ENCODE measurements around the gene APC2.
A peak's percentile ranks its signal among the peaks of the same experiment; 100 is the strongest.

The APC2 gene

GRCh38 chr19:1461862-1462261 is 11.9 kb downstream of the APC2 start:
- POLR2A ChIA-PET: no interaction called here

GRCh38 chr19:1465191-1466016 is 15.5 kb downstream of the APC2 start:
- H3K9me3 ChIP-seq (ENCODE audit: control extremely low read depth in 1 of 5, control insufficient read depth in 4 of 5, insufficient read depth in 2 of 5, low read depth in 1 of 5, low read length in 4 of 5): no peaks in the 10 kb centered on the region
- no peak overlapping the region for H3K27ac ChIP-seq (ENCODE audit: insufficient read depth in 1 of 2, low read depth in 1 of 2, low read length in 2 of 2, poor library complexity in 1 of 2, severe bottlenecking in 2 of 2)
- CTCF ChIA-PET: interaction anchor here (1.1 to 5.0 kb wide), 8 partner anchors 7 to 360 kb away, joined by 3 to 35 read pairs (median 4); no protein-coding TSS in a partner anchor
- WGBS (ENCODE audit: insufficient coverage): 26% methylated on average over 80 of the region's 83 CpGs
- peaks cover 0 to 59% (median 21%) of the 10 kb centered on the region in 5 experiments for H3K27me3 ChIP-seq (replicated peaks in 2 of 5; ENCODE audit: control insufficient read depth in 4 of 5, insufficient read depth in 5 of 5, low read length in 4 of 5)
- H3K4me3 ChIP-seq (ENCODE audit: control insufficient read depth in 1 of 7, extremely low read depth in 1 of 7, insufficient read depth in 4 of 7, low read depth in 2 of 7, low read length in 6 of 7): peak overlapping the region in 2 of 7 experiments; percentile 11 to 50
- no peaks in the 10 kb centered on the region for H3K36me3 ChIP-seq (ENCODE audit: control insufficient read depth in 4 of 4, insufficient read depth in 4 of 4, low read length in 3 of 4)
- DNase-seq: peak; percentile 45 to 72 (median 59)
- H3K4me1 ChIP-seq (ENCODE audit: control extremely low read depth in 1 of 4, control insufficient read depth in 4 of 4, insufficient read depth in 4 of 4, low read length in 3 of 4): peaks cover 0 to 49% (median 34%) of the 10 kb centered on the region in 4 experiments
- POLR2A ChIA-PET: interaction anchor here (0.6 to 0.7 kb wide), 2 partner anchors 10 to 26 kb away, joined by 4 to 6 read pairs; partner anchors contain the start of gene REEP6

More at GRCh38 chr19:1461862-1462261, 11.9 kb downstream of the APC2 start:
- peaks cover 0 to 3% (median 0%) of the 10 kb centered on the region in 4 experiments for H3K36me3 ChIP-seq (ENCODE audit: control insufficient read depth in 4 of 4, insufficient read depth in 4 of 4, low read length in 3 of 4)
- H3K27ac ChIP-seq (ENCODE audit: insufficient read depth in 1 of 2, low read depth in 1 of 2, low read length in 2 of 2, poor library complexity in 1 of 2, severe bottlenecking in 2 of 2): no peak overlapping the region
- H3K9me3 ChIP-seq (ENCODE audit: control extremely low read depth in 1 of 5, control insufficient read depth in 4 of 5, insufficient read depth in 2 of 5, low read depth in 1 of 5, low read length in 4 of 5): no peaks in the 10 kb centered on the region
- 96% methylated on average over 9 of the region's 24 CpGs for WGBS (ENCODE audit: insufficient coverage)
- CTCF ChIA-PET: interaction anchor here (0.6 kb wide), 1 partner anchor 65 kb away, joined by 3 read pairs; no protein-coding TSS in a partner anchor
- DNase-seq: no peak
- peaks cover 0 to 19% (median 10%) of the 10 kb centered on the region in 4 experiments for H3K4me1 ChIP-seq (ENCODE audit: control extremely low read depth in 1 of 4, control insufficient read depth in 4 of 4, insufficient read depth in 4 of 4, low read length in 3 of 4)
- H3K4me3 ChIP-seq (ENCODE audit: control insufficient read depth in 1 of 7, extremely low read depth in 1 of 7, insufficient read depth in 4 of 7, low read depth in 2 of 7, low read length in 6 of 7): no peak overlapping the region
- peaks cover 0 to 54% (median 26%) of the 10 kb centered on the region in 5 experiments for H3K27me3 ChIP-seq (replicated peaks in 2 of 5; ENCODE audit: control insufficient read depth in 4 of 5, insufficient read depth in 5 of 5, low read length in 4 of 5)

GRCh38 chr19:1466018-1466460 is 16.1 kb downstream of the APC2 start:
- no peaks in the 10 kb centered on the region for H3K36me3 ChIP-seq (ENCODE audit: control insufficient read depth in 4 of 4, insufficient read depth in 4 of 4, low read length in 3 of 4)
- H3K4me3 ChIP-seq (ENCODE audit: control insufficient read depth in 1 of 7, extremely low read depth in 1 of 7, insufficient read depth in 4 of 7, low read depth in 2 of 7, low read length in 6 of 7): no peak overlapping the region
- ChIA-PET POLR2A (no interaction called here), CTCF (interaction anchor here (1.1 to 5.0 kb wide), 8 partner anchors 8 to 360 kb away, joined by 3 to 35 read pairs (median 4); no protein-coding TSS in a partner anchor)
- no peak for DNase-seq
- no peaks in the 10 kb centered on the region for H3K9me3 ChIP-seq (ENCODE audit: control extremely low read depth in 1 of 5, control insufficient read depth in 4 of 5, insufficient read depth in 2 of 5, low read depth in 1 of 5, low read length in 4 of 5)
- H3K27me3 ChIP-seq (replicated peaks in 2 of 5; ENCODE audit: control insufficient read depth in 4 of 5, insufficient read depth in 5 of 5, low read length in 4 of 5): peaks cover 0 to 65% (median 24%) of the 10 kb centered on the region in 5 experiments
- H3K27ac ChIP-seq (ENCODE audit: insufficient read depth in 1 of 2, low read depth in 1 of 2, low read length in 2 of 2, poor library complexity in 1 of 2, severe bottlenecking in 2 of 2): no peak overlapping the region
- 38% methylated on average over 40 of the region's 41 CpGs for WGBS (ENCODE audit: insufficient coverage)
- peaks cover 0 to 55% (median 40%) of the 10 kb centered on the region in 4 experiments for H3K4me1 ChIP-seq (ENCODE audit: control extremely low read depth in 1 of 4, control insufficient read depth in 4 of 4, insufficient read depth in 4 of 4, low read length in 3 of 4)

- Histone ChIP-seq H3K36me3 (ENCODE audit: control insufficient read depth in 4 of 4, insufficient read depth in 4 of 4, low read length in 3 of 4) (no peaks in the 10 kb centered on the region), H3K9me3 (ENCODE audit: control extremely low read depth in 1 of 5, control insufficient read depth in 4 of 5, insufficient read depth in 2 of 5, low read depth in 1 of 5, low read length in 4 of 5) (no peaks in the 10 kb centered on the region), H3K4me3 (ENCODE audit: control insufficient read depth in 1 of 7, extremely low read depth in 1 of 7, insufficient read depth in 4 of 7, low read depth in 2 of 7, low read length in 6 of 7) (peak overlapping the region in 2 of 7 experiments; percentile 27 to 36), H3K27me3 (replicated peaks in 2 of 5; ENCODE audit: control insufficient read depth in 4 of 5, insufficient read depth in 5 of 5, low read length in 4 of 5) (peaks cover 0 to 71% (median 29%) of the 10 kb centered on the region in 5 experiments), H3K4me1 (ENCODE audit: control extremely low read depth in 1 of 4, control insufficient read depth in 4 of 4, insufficient read depth in 4 of 4, low read length in 3 of 4) (peaks cover 0 to 61% (median 44%) of the 10 kb centered on the region in 4 experiments), H3K27ac (ENCODE audit: insufficient read depth in 1 of 2, low read depth in 1 of 2, low read length in 2 of 2, poor library complexity in 1 of 2, severe bottlenecking in 2 of 2) (no peak overlapping the region)
- POLR2A ChIA-PET: no interaction called here
- CTCF ChIA-PET: interaction anchor here (1.1 to 5.0 kb wide), 6 partner anchors 9 to 38 kb away, joined by 3 to 35 read pairs (median 8); no protein-coding TSS in a partner anchor
- no peak for DNase-seq
- WGBS (ENCODE audit: insufficient coverage): 26% methylated on average over 69 of the region's 70 CpGs
Measured at GRCh38 chr19:1466461-1467214, 16.7 kb downstream of the APC2 start.

GRCh38 chr19:1467215-1467489 is 17.2 kb downstream of the APC2 start:
- H3K27me3 ChIP-seq (replicated peaks in 2 of 5; ENCODE audit: control insufficient read depth in 4 of 5, insufficient read depth in 5 of 5, low read length in 4 of 5): peaks cover 0 to 76% (median 33%) of the 10 kb centered on the region in 5 experiments
- CTCF ChIA-PET: interaction anchor here (3.2 to 5.0 kb wide), 2 partner anchors 9 to 14 kb away, joined by 15 to 35 read pairs; no protein-coding TSS in a partner anchor
- 1% methylated on average over 29 of the region's 36 CpGs for WGBS (ENCODE audit: insufficient coverage)

GRCh38 chr19:1467490-1468273 is 17.8 kb downstream of the APC2 start:
- ChIA-PET POLR2A (no interaction called here), CTCF (interaction anchor here (3.2 to 5.0 kb wide), 2 partner anchors 10 to 14 kb away, joined by 15 to 35 read pairs; no protein-coding TSS in a partner anchor)
- no peak for DNase-seq
- Histone ChIP-seq H3K36me3 (ENCODE audit: control insufficient read depth in 4 of 4, insufficient read depth in 4 of 4, low read length in 3 of 4) (no peaks in the 10 kb centered on the region), H3K4me1 (ENCODE audit: control extremely low read depth in 1 of 4, control insufficient read depth in 4 of 4, insufficient read depth in 4 of 4, low read length in 3 of 4) (peaks cover 0 to 66% (median 45%) of the 10 kb centered on the region in 4 experiments), H3K27me3 (replicated peaks in 2 of 5; ENCODE audit: control insufficient read depth in 4 of 5, insufficient read depth in 5 of 5, low read length in 4 of 5) (peaks cover 0 to 81% (median 33%) of the 10 kb centered on the region in 5 experiments), H3K4me3 (ENCODE audit: control insufficient read depth in 1 of 7, extremely low read depth in 1 of 7, insufficient read depth in 4 of 7, low read depth in 2 of 7, low read length in 6 of 7) (peak overlapping the region in 2 of 7 experiments; percentile 36), H3K9me3 (ENCODE audit: control extremely low read depth in 1 of 5, control insufficient read depth in 4 of 5, insufficient read depth in 2 of 5, low read depth in 1 of 5, low read length in 4 of 5) (no peaks in the 10 kb centered on the region), H3K27ac (ENCODE audit: insufficient read depth in 1 of 2, low read depth in 1 of 2, low read length in 2 of 2, poor library complexity in 1 of 2, severe bottlenecking in 2 of 2) (no peak overlapping the region)
- 3% methylated on average over 91 of the region's 92 CpGs for WGBS (ENCODE audit: insufficient coverage)

More at GRCh38 chr19:1467215-1467489, 17.2 kb downstream of the APC2 start:
- Histone ChIP-seq H3K27ac (ENCODE audit: insufficient read depth in 1 of 2, low read depth in 1 of 2, low read length in 2 of 2, poor library complexity in 1 of 2, severe bottlenecking in 2 of 2) (no peak overlapping the region), H3K9me3 (ENCODE audit: control extremely low read depth in 1 of 5, control insufficient read depth in 4 of 5, insufficient read depth in 2 of 5, low read depth in 1 of 5, low read length in 4 of 5) (no peaks in the 10 kb centered on the region), H3K4me3 (ENCODE audit: control insufficient read depth in 1 of 7, extremely low read depth in 1 of 7, insufficient read depth in 4 of 7, low read depth in 2 of 7, low read length in 6 of 7) (peak overlapping the region in 2 of 7 experiments; percentile 27 to 36), H3K36me3 (ENCODE audit: control insufficient read depth in 4 of 4, insufficient read depth in 4 of 4, low read length in 3 of 4) (no peaks in the 10 kb centered on the region), H3K4me1 (ENCODE audit: control extremely low read depth in 1 of 4, control insufficient read depth in 4 of 4, insufficient read depth in 4 of 4, low read length in 3 of 4) (peaks cover 0 to 66% (median 45%) of the 10 kb centered on the region in 4 experiments)
- DNase-seq: no peak
- POLR2A ChIA-PET: no interaction called here

All from common myeloid progenitor, CD34-positive (primary cell).